Breast epithelium (tissue), 3 donors: ENCODE data around the gene COG2.

Experiments
- POLR2AphosphoS5 ChIP-seq, 3 donors: sonication (generic); formaldehyde crosslinking; IDR thresholded peaks; one replicate each; pipeline ENCODE4 v1.6.1; 2017; ENCODE audit warnings: antibody characterized with exemption in 3 of 3
- TF ChIP-seq, protein P1 (sequence below), 3 donors: fragments of 450-650 bp; IDR thresholded peaks; one replicate each; pipeline ENCODE4 v1.5.1; 2016 to 2017; ENCODE audit warnings: antibody characterized with exemption in 3 of 3, mild to moderate bottlenecking in 3 of 3, moderate library complexity in 3 of 3

DNA sequence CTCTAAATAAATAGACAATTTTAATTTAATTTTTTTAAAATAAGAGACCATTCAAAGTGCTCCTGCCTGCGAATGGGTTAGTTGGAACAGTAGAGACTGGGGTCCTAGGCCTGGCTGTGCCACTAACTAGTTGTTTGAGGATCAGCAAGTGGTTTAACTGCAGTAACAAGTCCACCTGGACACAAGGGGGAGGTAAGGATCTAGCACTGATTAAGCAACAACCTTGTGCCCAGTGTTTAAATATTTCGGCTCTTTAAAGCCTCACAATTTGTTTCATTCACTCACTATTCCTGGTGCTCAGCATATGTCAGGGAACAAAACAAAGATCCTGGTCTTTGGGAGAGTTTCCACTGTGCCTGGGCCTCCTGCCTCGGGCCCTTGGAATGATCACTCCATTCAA lies 73.2 kb downstream of the COG2 start:
- TF ChIP-seq, protein P1, sequence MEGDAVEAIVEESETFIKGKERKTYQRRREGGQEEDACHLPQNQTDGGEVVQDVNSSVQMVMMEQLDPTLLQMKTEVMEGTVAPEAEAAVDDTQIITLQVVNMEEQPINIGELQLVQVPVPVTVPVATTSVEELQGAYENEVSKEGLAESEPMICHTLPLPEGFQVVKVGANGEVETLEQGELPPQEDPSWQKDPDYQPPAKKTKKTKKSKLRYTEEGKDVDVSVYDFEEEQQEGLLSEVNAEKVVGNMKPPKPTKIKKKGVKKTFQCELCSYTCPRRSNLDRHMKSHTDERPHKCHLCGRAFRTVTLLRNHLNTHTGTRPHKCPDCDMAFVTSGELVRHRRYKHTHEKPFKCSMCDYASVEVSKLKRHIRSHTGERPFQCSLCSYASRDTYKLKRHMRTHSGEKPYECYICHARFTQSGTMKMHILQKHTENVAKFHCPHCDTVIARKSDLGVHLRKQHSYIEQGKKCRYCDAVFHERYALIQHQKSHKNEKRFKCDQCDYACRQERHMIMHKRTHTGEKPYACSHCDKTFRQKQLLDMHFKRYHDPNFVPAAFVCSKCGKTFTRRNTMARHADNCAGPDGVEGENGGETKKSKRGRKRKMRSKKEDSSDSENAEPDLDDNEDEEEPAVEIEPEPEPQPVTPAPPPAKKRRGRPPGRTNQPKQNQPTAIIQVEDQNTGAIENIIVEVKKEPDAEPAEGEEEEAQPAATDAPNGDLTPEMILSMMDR (IDR thresholded peaks at IDR 0.05) = no peak
- no peak for TF ChIP-seq POLR2AphosphoS5 (IDR thresholded peaks at IDR 0.05)
